IPS-18c (cell line): ENCODE results near the gene RNF157.
"Not testable (repeated sequence)": the region's sequence is repeated elsewhere in the genome, so short reads cannot be mapped to it uniquely, and the experiment has no call there.

Source experiments
- H3K4me3 ChIP-seq: 2 replicates; pipeline ENCODE4 v1.7.0; 2013; ENCODE audit warnings: low read depth, mild to moderate bottlenecking, low read length, moderate library complexity; ENCODE audit not compliant: insufficient read depth
- H3K9me3 ChIP-seq: one replicate; pipeline ENCODE4 v1.6.1; 2013; ENCODE audit warnings: mild to moderate bottlenecking, low read length, moderate library complexity; ENCODE audit not compliant: control insufficient read depth, insufficient read depth

Gene RNF157

DNA sequence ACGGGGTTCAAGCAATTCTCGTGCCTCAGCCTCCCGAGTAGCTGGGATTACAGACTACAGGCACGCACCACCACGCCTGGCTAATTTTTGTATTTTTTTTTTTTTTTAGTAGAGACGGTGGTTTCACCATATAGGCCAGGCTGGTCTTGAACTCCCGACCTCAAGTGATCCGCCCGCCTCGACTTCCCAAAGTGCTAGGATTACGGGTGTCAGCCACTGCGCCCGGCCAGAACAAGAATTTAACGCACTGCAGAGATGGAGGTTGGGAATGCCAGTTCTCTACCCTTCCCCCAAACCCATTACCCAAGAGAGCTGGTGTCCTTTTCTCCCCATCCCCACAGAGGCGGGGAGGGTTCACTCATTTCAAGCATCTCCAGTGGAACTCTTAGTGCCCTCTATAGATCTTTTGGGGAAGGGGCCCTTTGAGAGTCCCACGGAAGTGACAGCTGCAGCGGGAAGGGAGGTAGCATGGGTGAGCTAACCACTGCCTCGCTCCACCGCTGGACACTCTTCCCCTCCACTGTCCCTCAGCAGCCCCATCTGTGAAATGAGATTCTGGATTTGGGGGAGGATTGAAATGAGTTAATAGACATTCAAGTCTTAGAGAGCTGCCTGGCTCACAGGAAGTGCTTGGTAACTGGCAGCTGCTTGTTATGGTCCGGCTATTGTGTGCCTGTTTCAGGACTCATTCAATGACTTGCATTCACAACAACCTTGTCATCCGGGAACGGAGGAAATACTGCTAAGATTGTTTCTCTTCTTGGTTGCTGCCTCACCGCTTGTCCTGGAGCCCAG lies 21.3 kb upstream of the RNF157 start:
- H3K9me3 ChIP-seq, result no peaks in the 10 kb centered on the region
- H3K4me3 ChIP-seq, result no peak overlapping the region

DNA sequence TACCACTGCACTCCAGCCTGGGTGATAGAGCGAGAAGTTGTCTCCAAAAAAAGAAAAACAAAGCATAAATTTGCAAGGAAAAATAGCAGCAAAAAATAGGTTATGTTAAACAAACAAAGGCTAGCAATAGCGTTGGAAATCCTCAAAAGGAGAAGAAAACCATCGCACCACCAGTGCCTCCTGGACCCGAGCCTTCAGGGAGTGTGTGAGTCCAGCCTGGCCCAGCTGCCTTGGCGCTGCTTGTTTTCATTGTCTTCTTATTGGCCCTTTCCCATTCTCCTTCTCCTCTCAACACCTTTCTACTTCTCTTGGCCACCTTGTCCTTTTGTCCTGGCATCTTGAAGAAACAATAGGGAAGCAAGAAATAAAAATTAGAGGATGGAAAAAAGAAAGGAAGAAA lies 20.4 kb upstream of the RNF157 start:
- no peaks in the 10 kb centered on the region for H3K9me3 ChIP-seq
- H3K4me3 ChIP-seq, result no peak overlapping the region

DNA sequence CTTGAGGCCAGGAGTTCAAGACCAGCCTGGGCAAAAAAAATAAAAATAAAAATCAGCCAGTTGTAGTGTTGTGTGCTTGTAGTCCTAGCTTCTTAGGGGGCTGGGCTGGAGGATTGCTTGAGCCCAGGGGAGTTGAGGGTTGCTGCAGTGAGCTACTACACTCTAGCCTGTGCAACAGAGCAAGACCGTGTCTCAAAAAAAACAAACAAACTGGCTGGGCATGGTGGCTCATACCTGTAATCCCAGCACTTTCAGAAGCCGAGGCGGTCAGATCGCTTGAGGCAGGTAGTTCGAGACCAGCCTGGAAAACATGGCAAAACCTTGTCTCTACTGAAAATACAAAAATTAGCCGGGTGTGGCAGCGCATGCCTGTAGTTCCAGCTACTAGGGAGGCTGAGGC lies 19.9 kb upstream of the RNF157 start:
- Histone ChIP-seq H3K4me3 (no peak overlapping the region), H3K9me3 (peaks cover 2% of the 10 kb centered on the region)

DNA sequence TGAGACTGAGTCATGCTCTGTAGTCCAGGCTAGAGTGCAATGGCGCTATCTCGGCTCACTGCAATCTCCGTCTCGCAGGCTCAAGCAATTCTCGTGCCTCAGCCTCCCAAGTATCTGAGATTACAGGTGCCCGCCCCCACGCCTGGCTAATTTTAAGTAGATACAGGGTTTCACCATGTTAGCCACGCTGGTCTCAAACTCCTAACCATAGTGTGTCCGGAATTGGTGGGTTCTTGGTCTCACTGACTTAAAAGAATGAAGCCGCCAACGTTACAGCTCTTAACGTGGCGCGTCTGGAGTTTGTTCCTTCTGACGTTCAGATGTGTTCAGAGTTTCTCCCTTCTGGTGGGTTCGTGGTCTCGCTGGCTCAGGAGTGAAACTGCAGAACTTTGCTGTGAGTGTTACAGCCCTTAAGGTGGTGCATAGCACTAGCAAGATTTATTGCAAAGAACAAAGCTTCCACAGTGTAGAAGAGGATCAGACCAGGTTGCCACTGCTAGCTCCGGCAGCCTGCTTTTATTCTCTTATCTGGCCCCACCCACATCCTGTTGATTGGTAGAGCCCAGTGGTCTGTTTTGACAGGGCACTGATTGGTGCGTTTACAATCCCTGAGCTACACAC lies 16.2 kb upstream of the RNF157 start:
- not testable (repeated sequence) for H3K4me3 ChIP-seq, H3K9me3 ChIP-seq

DNA sequence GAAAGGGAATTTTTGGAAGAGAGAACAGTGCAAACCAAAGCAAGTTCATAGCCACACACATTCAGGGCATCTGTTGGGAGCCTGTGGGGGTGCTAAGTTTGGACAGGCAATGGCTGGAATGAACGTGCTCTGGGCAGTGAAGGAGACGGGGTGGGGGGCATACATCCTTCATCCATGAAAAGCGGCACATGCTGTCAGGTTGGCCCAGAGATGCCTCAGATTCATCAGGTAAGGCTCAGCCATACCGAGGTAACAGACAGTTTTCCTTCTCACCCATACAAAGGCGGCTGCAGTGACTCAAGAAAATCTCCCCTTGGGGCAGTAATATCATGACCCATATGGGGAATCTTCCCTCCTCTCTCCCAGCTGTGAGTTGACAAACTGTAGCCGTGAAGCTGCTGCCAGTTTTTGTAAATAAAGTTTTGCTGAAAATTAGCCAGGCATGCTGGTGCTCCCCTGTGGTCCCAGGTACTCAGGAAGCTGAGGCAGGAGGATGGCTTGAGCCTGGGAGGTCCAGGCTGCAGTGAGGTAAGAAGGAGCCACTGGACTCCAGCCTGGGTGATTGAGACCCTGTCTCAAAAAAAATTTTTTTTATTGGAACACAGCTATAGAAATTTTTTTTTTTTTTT lies 15.6 kb upstream of the RNF157 start:
- H3K4me3 ChIP-seq, result no peak overlapping the region
- peaks cover 2% of the 10 kb centered on the region for H3K9me3 ChIP-seq

DNA sequence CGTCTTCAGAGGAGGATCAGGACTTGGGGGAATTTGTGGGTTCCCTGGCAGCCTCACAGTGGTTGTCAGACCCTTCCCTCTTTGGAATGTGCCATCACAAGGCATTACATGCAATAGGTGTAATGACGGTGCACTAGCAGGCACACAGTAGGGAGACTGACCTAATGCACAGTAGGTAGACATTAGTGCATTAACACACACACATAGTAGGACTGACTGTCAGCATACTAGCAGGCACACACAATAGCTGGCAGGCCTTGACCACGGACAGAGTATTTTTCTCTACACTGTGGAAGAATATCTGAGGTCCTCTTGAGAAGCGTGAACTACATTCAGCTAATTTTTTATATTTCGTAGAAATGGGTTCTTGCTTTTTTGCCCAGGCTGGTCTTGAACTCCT lies 14.0 kb upstream of the RNF157 start:
- H3K9me3 ChIP-seq, result peaks cover 2% of the 10 kb centered on the region
- H3K4me3 ChIP-seq, result no peak overlapping the region

DNA sequence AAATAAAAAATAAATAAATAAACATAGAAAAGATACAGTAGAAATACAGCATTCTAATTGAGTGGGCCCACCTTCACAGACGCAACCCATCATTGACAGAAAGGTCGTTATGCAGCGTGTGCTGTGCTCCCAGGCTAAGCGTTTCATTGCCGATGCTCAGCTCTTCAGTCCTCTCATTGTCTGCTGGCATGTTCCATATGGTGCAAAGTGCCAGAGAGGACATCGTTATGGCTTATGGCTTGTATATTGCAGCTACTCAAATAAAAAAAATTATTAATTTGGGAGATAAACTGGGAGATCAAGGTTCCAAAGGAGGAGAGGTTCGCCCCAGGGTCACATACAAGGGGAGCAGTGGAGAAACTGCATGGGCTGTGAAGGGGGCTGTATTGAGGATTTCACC lies 13.5 kb upstream of the RNF157 start:
- peaks cover 2% of the 10 kb centered on the region for H3K9me3 ChIP-seq

DNA sequence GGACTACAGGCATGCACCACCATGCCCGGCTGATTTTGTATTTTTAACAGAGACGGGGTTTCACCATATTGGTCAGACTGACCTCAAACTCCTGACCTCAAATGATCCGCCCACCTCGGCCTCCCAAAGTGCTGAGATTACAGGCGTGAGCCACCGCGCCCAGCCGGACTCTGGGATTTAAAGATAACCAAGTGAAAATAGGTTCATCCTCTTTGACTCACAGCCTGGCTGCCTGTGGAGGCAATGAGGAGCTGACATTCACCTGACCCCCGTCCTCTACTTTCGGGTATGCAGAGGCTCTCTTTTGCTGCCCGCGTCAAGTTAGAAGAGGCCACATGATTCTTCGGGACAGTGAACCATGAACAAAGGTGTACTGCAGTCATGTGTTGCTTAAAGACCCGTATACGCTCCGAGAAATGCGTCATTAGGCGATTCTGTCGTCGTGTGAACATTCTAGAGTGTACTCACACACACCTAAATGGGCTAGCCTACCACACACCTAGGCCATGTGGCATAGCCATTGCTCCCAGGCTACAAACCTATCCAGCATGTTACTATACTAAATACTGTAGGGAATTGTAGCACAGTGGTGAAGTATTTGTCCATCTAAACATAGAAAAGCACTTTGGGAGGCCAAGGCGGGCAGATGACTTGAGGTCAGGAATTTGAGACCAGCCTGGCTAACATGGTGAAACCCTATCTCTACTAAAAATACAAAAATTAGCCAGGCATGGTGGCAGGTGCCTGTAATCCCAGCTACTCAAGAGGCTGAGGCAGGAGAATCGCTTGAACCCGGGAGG lies 12.9 kb upstream of the RNF157 start:
- H3K9me3 ChIP-seq, H3K4me3 ChIP-seq: not testable (repeated sequence)

More for the DNA sequence above, 13.5 kb upstream of the RNF157 start:
- no peak overlapping the region for H3K4me3 ChIP-seq

DNA sequence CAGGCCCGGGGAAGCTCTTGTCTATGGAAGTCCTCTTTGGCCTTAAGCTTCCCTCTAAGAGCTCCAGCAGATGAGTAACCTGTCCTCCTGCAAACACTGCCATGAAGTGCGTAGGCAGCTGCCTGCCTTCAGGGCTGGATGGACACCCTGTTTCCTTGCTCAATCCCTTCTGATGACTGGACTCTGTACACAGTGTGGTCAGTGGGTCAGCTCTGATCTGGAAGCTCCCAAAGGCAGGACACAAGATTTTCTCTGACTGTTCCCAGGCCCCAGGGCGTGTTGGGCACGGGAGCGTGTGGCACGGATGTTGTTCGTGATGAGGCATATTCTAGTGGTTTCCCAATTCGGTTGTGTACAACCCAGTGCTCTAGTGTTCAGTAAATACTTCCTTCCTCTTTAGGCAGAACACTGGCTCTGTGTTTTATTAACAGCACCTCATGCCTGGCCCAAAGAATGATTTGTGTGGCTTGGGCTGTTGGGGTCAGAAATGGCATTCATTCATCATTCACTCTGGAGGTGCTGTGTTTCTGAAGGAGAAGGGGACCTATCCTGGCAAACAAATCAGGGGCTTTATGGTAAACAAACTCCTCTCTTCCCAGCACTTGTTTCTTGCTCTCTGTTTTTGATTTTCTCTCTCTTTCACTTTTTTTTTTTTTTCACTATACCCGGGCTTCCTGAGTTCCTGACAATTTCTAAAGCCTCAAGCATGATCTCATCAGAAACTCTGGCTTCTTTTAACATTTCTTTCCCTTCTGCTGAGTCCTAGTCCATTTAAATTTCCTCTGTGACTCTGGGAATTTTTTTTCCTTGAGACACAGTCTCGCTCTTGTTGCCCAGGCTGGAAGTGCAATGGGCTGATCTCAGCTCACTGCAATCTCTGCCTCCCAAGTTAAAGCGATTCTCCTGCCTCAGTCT lies 12.0 kb upstream of the RNF157 start:
- Histone ChIP-seq H3K4me3 (no peak overlapping the region), H3K9me3 (peaks cover 2% of the 10 kb centered on the region)

DNA sequence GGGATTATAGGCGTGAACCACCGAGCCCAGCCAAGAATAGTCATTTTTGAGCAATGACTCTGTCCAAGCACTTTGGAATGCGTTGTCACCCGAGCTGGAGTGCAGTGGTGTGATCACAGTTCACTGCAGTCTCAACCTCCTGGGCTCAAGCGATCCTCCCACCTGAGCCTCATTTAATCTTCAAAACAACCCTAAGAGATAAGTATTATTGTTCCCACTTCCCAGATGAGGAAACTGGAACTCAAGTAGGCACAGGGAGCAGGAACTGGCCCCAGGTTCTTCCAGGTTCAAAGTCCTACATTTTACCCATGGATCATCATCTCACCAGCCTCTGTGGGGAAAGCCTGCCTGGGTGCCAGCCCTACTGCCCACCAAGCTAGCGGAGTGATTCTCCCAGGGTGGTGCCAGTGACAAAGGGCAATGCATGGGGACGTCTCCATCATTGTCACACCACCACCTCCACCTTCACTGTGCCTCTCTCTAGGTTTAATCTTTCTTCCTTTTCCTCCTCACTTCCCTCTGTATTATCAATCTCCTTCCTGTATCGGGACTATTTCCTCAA lies 11.3 kb upstream of the RNF157 start:
- no peak overlapping the region for H3K4me3 ChIP-seq
- peaks cover 2% of the 10 kb centered on the region for H3K9me3 ChIP-seq

DNA sequence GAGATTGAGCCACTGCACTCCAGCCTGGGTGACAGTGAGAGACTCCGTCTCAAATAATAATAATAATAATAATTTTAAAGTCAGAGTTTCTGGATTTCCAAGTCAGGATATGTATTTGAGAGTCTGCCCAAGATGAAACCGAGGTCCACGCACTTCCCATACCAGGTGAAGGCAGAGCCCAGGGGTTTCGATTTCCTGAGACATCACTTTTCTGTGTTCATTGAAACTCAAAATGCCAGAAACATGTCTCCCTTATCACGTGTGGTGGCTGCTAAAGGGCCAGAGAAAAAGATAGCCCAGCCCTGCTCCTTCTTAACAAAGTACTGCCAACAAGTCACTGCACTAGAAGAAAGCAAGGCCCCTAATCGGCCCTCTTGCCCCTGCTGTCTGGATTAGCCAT lies 9.8 kb upstream of the RNF157 start:
- H3K9me3 ChIP-seq, result no peaks in the 10 kb centered on the region

DNA sequence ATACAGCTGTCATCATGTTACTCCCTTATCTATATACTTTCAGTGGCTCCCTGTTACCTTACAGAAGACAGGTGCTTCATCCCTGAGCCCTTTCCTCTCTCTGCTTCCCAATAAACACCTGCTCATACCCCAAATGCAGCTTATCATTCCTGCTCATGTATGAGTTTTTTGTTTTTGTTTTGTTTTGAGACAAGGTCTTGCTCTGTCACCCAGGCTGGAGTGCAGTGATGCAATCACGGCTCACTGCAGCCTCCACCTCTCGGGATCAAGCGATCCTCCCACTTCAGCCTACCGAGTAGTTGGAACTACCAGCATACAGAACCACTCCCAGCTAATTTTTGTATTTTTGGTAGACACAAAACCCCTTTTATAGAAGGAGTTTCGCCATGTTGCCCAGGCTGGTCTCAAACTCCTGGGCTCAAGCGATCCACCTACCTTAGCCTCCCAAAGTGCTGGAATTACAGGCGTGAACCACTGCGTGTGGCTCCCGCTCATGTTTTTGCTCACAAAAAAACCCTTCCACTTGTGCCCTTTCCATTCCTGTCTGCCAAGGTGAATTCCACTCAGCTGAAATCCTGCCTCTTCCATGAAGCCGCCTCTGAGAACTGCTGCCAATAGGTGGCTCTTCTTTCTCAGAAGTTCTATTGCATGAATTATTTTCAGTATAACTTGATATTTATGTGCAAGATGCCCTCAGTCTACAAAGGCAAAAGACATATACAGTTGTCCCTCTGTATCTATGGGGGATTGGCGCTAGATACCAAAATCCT lies 7.9 kb upstream of the RNF157 start:
- H3K4me3 ChIP-seq, result no peak overlapping the region

More for the DNA sequence above, 9.8 kb upstream of the RNF157 start:
- H3K4me3 ChIP-seq, result no peak overlapping the region

DNA sequence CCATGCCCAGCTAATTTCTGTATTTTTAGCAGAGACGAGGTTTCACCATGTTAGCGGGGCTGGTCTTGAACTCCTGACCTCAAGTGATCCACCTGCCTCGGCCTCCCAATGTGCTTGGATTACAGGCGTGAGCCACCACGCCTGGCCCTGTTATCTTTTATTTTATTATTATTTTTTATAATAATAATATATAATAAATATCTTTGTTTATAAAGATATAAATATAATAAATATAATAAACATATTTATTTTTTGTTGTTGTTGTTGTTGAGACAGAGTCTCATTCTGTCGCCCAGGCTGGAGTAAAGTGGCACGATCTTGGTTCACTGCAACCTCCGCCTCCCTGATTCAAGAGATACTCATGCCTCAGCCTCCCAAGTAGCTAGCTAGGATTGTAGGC lies 7.0 kb upstream of the RNF157 start:
- Histone ChIP-seq H3K9me3 (no peaks in the 10 kb centered on the region), H3K4me3 (no peak overlapping the region)

More for the DNA sequence above, 7.9 kb upstream of the RNF157 start:
- H3K9me3 ChIP-seq, result no peaks in the 10 kb centered on the region

DNA sequence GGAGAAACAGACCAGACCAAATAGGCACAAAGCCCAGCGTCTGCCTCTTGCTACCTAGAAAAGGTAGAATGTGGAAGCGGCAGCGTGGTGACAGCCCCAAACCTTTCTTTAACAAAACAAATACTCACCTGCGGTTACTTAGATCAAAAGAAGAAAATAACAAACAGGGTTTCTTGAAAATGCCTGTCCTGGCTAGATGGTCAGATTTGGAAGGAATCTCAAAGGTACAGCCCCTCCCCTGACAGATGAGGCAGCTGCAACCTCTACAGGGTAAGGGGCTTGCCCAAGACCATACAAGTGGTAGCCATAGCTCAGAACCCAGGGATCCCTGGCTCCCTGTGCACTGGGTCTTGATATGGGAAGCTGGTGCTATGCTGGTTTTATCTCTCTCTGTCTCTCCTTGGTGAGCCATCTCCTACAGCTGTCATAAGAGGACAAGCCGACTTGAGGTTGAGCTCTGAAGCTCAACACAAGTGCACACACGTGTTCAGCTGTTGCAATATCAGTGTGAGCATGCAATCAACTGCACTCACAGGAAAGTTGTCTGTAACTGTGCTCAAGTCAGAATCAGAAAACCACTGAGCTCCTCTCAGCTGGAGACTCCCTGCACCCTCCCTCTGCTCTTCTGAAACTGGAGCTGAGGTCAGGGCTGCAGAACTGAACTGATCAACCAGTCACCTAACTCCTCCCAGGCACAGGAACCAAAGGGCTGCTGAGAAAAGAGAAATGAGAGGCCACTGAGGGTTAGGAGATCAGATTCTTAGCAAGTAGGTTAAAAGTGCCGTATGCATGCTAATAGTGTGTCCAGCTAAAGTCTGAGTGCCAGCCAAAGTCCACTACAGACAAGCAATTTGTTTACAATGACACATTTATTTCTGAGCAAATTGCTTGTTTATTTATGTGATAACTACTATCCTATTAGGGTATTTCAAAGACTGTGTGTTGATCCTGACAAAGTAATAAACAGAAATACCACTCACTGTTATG lies 6.1 kb upstream of the RNF157 start:
- no peak overlapping the region for H3K4me3 ChIP-seq
- H3K9me3 ChIP-seq, result no peaks in the 10 kb centered on the region

DNA sequence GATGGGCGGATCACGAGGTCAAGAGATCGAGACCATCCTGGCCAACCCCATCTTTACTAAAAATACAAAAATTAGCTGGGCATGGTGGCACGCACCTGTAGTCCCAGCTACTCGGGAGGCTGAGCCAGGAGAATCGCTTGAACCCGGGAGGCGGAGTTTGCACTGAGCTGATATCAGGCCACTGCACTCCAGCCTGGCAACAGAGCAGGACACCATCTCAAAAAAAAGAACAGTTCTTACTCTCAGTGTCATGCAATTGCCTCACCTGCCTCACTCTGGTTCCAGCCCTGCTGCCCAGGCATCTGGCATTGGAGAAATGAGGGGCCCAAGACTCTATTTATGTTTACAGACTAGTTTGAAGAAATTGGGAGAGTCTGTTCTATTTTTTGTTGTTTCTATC lies 4.4 kb upstream of the RNF157 start:
- not testable (repeated sequence) for H3K9me3 ChIP-seq

More for the DNA sequence above, 4.4 kb upstream of the RNF157 start:
- H3K4me3 ChIP-seq, result not testable (repeated sequence)
